ENCODE results near the gene PITRM1.

DNA sequence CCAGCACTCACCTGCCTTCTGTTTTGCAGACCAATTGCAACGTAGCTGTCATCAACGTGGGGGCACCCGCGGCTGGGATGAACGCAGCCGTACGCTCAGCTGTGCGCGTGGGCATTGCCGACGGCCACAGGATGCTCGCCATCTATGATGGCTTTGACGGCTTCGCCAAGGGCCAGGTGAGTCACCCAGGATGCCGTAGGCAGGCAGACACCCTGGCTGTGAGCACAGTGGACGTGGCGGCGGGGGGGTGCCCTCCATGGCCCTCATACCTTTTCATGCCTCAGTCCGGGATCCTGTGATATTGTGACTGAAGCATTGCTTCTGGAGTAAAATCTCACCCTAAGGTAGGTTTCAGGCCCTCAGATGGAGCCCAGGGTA lies 59.2 kb downstream of the PITRM1 start:
- TF ChIP-seq, protein P1, sequence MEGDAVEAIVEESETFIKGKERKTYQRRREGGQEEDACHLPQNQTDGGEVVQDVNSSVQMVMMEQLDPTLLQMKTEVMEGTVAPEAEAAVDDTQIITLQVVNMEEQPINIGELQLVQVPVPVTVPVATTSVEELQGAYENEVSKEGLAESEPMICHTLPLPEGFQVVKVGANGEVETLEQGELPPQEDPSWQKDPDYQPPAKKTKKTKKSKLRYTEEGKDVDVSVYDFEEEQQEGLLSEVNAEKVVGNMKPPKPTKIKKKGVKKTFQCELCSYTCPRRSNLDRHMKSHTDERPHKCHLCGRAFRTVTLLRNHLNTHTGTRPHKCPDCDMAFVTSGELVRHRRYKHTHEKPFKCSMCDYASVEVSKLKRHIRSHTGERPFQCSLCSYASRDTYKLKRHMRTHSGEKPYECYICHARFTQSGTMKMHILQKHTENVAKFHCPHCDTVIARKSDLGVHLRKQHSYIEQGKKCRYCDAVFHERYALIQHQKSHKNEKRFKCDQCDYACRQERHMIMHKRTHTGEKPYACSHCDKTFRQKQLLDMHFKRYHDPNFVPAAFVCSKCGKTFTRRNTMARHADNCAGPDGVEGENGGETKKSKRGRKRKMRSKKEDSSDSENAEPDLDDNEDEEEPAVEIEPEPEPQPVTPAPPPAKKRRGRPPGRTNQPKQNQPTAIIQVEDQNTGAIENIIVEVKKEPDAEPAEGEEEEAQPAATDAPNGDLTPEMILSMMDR (IDR thresholded peaks at IDR 0.05), result no peak
- TF ChIP-seq EZH2phosphoT487 (IDR thresholded peaks at IDR 0.05; ENCODE audit: borderline replicate concordance, low read depth) (no peak), CHD2 (IDR thresholded peaks at IDR 0.05; ENCODE audit: low read length, partially characterized antibody) (no peak), SIN3A (IDR thresholded peaks at IDR 0.05; ENCODE audit: borderline replicate concordance, low read depth, low read length) (no peak), POLR2AphosphoS5 (IDR thresholded peaks at IDR 0.05; ENCODE audit: low read depth, low read length) (no peak), RCOR1 (IDR thresholded peaks at IDR 0.05; ENCODE audit: low read length) (no peak), FOSL2 (IDR thresholded peaks at IDR 0.05; ENCODE audit: borderline replicate concordance, low read depth) (no peak), MXI1 (IDR thresholded peaks at IDR 0.05; ENCODE audit: low read depth, low read length) (no peak), SMC3 (IDR thresholded peaks at IDR 0.05; ENCODE audit: low read depth, low read length) (no peak), EP300 (IDR thresholded peaks at IDR 0.05; ENCODE audit: borderline replicate concordance in 1 of 2, low read depth in 1 of 2, low read length in 1 of 2) (no peak), RXRA (IDR thresholded peaks at IDR 0.05; ENCODE audit: borderline replicate concordance, low read depth) (no peak)
